22Rv1 (cell line): ENCODE measurements around the gene TOR1A.

Experiments
- H3K27ac ChIP-seq: fragments of 450-650 bp; 2 replicates; pipeline ENCODE4 v1.5.1; 2017
- CTCF ChIP-seq: fragments of 450-650 bp; IDR thresholded peaks from 2 replicates; pipeline ENCODE4 v1.5.1; 2017; ENCODE audit warnings: mild to moderate bottlenecking
- ZFX ChIP-seq: fragments of 450-650 bp; IDR thresholded peaks from 2 replicates; pipeline ENCODE4 v1.6.1; 2017; ENCODE audit warnings: antibody characterized with exemption, borderline replicate concordance

The TOR1A gene

GRCh38 chr9:129866394-129867135 is 42.6 kb upstream of the TOR1A start:
- no peak for TF ChIP-seq CTCF
- no peak for TF ChIP-seq ZFX
- no peak overlapping the region for H3K27ac ChIP-seq

GRCh38 chr9:129865668-129866320 is 41.9 kb upstream of the TOR1A start:
- no peak overlapping the region for H3K27ac ChIP-seq
- TF ChIP-seq ZFX (no peak), CTCF (no peak)

GRCh38 chr9:129864991-129865647 is 41.2 kb upstream of the TOR1A start:
- no peak for TF ChIP-seq CTCF
- TF ChIP-seq ZFX, result no peak
- no peak overlapping the region for H3K27ac ChIP-seq

GRCh38 chr9:129863059-129863690 is 39.2 kb upstream of the TOR1A start:
- TF ChIP-seq ZFX, result no peak
- H3K27ac ChIP-seq, result no peak overlapping the region

- H3K27ac ChIP-seq, result no peak overlapping the region
- TF ChIP-seq ZFX, result no peak
- no peak for TF ChIP-seq CTCF
Measured at GRCh38 chr9:129861447-129861827, 37.5 kb upstream of the TOR1A start.

- H3K27ac ChIP-seq, result no peak overlapping the region
- TF ChIP-seq CTCF (no peak), ZFX (no peak)
Measured at GRCh38 chr9:129860653-129861446, 36.9 kb upstream of the TOR1A start.
